Loucy (cell line): ENCODE results near the gene NAXE.
"Not testable (repeated sequence)": the region's sequence is repeated elsewhere in the genome, so short reads cannot be mapped to it uniquely, and the experiment has no call there.

Experiments
- EZH2phosphoT487 ChIP-seq: fragments of 200-600 bp; IDR thresholded peaks from 2 replicates; pipeline ENCODE4 v1.6.1; 2018; ENCODE audit warnings: antibody characterized with exemption, mild to moderate bottlenecking, moderate library complexity, borderline replicate concordance
- TF ChIP-seq, protein P1 (sequence below): fragments of 200-600 bp; sonication (generic); conservative IDR thresholded peaks from 2 replicates; pipeline ENCODE4 v1.5.1; 2014; ENCODE audit warnings: mild to moderate bottlenecking, antibody characterized with exemption, low read length

- TF ChIP-seq, protein P1, sequence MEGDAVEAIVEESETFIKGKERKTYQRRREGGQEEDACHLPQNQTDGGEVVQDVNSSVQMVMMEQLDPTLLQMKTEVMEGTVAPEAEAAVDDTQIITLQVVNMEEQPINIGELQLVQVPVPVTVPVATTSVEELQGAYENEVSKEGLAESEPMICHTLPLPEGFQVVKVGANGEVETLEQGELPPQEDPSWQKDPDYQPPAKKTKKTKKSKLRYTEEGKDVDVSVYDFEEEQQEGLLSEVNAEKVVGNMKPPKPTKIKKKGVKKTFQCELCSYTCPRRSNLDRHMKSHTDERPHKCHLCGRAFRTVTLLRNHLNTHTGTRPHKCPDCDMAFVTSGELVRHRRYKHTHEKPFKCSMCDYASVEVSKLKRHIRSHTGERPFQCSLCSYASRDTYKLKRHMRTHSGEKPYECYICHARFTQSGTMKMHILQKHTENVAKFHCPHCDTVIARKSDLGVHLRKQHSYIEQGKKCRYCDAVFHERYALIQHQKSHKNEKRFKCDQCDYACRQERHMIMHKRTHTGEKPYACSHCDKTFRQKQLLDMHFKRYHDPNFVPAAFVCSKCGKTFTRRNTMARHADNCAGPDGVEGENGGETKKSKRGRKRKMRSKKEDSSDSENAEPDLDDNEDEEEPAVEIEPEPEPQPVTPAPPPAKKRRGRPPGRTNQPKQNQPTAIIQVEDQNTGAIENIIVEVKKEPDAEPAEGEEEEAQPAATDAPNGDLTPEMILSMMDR = not testable (repeated sequence)
- TF ChIP-seq EZH2phosphoT487 = not testable (repeated sequence)
These were observed 18.5 kb downstream of the NAXE start for GRCh38 chr1:156610072-156610471.
